Suppressor macrophage treated with lipopolysaccharide for 4 hours (primary cell): Measurements from ENCODE around the gene MYO9A.

Experiments used
- DNase-seq: peaks from one replicate; pipeline ENCODE4 v3.0.0-alpha.2; 2020

Gene MYO9A

DNA sequence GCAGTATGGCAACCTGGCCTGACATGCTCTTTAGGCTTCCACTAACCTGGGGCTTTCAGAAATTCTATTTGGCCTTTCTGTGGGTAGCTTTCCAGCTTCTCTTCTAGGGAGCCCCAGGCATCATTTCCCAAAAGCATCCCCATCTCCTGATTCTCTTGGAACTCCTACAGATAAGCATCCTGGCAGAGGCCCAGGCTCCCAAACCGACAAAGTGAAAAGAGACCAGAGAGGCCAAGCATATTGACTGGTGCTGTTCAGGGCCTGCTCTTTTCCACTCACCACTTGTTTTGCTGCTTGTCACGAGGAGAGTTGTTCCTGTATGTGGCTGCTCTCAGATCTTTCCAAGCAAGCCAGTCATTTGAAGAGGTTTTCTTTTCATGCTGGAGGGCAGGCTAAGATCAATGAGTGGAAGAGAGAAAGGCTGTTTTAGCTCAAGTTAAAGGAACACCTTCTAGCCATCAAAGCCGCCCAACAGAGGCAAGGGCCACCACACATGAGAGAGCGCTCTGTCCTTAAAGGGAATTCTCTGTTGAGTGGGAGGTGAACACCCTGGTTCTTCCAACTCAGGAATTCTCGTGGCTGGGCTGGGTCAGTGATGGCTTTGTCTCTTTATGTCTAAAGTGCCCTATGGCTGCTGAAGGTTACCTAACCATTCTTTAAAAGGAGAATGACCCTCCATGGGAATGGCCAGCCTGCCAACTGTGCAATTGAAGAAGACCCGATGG, 338.7 kb downstream of the MYO9A start:
- no peak for DNase-seq

DNA sequence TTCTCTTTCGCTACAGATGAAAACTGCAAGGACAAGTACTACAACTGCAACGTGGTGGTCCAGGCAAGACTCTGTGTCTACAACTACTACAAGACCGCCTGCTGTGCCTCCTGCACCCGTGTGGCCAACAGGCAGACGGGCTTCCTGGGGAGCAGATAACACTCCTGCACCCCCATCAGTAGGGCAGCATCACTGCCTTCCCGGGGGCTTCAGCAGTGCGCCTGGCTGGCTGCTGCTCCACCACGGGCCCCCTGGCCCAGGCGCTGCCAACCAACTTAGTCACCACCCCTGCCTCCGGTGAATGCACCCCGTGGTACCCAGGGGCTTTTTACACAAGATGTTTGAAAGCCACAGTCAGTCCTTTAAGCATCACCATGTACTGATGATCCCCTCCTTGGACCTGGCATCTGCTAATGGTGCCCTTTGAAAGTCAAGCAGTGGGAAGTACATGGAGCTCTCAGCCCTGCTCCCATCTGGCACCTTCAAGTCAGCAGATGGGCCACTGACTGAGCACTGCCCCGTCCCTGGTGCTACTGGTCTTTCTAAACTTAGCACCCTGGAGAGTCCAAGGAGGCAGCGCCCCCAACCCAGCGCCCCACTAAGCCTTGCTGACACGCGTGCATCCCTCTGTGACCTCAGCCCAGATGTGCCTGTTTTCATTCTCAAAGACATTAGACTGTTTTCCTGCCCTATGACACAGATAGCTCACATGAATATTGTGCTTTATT, 340.6 kb downstream of the MYO9A start:
- no peak for DNase-seq

DNA sequence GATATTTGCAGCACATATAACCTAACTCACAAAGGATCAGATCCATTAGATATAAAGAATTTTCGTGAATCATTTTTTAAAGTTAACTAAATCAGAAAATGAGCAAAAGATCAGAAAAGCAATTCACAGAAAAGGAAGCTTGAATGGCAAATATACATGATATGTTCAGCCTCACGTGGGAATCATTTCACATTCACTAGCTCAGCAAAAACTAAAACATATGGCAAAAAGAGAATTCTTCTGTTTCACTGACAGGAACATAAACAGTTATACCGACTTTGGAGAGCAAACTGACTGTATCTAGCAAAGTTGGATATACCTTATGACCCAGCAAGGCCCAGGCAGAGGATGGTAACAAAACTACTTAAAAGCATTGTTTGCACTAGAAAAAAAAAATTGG, 341.6 kb downstream of the MYO9A start:
- no peak for DNase-seq

DNA sequence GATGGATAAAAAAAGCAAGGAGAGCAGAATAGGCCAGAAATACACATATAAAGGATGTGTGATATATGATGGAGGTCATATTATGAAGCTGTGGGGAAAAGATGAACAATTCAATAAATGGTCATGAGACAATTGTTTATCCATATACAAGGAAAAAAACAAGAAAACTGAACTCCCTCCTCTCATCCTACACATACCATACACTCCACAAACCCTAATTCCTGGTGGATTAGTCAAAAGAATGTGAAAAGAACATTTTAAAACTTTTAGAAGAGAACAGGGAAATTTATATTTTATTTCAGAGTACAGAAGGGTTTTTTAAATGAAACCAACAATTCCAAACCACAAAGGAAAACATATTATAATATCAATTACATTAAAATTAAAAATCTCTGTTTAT, 342.1 kb downstream of the MYO9A start:
- no peak for DNase-seq

DNA sequence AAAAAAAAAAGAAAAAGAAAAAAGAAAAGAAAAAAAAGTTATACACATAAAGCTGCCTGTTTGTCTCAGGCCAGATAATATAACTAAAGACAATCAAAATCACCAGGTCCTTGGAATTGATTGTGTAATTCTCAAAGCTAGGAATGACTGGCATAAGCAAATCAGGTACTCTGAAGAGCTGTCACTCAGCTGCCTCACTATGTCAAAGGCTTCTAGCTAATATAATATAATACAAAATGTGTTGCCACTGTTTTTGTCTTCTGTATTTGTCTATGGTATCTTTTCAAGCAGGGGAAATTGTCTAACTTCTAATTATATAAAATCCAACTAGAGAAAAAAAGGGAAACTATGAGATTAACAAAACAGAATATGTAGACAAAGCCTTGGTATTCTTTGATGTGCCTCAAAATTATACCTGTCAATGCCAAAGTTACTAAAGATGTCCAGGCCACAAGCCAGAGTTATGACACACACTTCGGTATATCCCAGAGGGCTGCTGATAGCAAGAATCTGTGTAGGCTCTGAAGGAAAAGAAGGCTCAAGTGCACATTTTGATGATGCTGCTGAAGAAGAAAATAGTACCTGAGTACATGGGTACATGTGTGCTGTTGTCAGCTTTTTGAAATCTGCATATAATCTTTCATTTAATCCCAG, 344.6 kb downstream of the MYO9A start:
- no peak for DNase-seq
